Epithelial cell of esophagus (primary cell): Measurements from ENCODE around the gene ABO.
"Not testable (repeated sequence)": the region's sequence is repeated elsewhere in the genome, so short reads cannot be mapped to it uniquely, and the experiment has no call there.

ENCODE experiments used
- DNase-seq: peaks from one replicate; pipeline ENCODE4 v3.0.0; 2010; ENCODE audit warnings: low read depth
- H3K4me3 ChIP-seq: 2 replicates; pipeline ENCODE4 v1.5.1; 2011; ENCODE audit warnings: mild to moderate bottlenecking, low read length, control low read depth
- TF ChIP-seq, protein P1 (sequence below): IDR thresholded peaks from 2 replicates; pipeline ENCODE4 v1.5.1; 2011; ENCODE audit warnings: low read depth, mild to moderate bottlenecking, low read length, control low read depth, inconsistent platforms; ENCODE audit not compliant: insufficient read depth; ENCODE audit errors: missing control alignments

Gene ABO

DNA sequence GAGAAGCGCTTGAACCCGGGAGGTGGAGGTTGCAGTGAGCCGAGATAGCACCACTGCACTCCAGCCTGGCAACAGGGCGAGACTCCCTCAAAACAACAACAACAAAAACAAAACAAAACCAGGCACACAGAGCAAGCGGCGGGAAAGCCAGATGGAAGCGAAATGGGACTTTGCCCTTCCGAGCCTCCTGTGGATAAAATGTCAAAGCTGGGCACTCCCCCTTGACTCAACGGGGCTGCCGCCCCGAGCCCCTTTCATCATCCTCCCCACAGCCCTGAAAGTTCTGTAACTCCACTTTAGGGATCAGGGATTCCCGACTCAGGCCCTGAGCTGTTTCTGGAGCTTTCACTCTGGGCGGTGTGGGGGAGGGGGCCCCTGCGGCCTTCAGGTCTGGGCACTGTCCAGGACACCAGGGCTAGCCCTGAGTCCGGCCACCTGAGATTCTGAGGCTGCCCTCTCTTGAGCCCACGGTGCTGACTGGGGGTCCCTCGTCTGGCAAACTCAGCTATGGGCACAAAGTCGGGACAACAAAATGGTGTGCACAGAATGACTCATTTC lies 35.4 kb downstream of the ABO start:
- TF ChIP-seq, protein P1, sequence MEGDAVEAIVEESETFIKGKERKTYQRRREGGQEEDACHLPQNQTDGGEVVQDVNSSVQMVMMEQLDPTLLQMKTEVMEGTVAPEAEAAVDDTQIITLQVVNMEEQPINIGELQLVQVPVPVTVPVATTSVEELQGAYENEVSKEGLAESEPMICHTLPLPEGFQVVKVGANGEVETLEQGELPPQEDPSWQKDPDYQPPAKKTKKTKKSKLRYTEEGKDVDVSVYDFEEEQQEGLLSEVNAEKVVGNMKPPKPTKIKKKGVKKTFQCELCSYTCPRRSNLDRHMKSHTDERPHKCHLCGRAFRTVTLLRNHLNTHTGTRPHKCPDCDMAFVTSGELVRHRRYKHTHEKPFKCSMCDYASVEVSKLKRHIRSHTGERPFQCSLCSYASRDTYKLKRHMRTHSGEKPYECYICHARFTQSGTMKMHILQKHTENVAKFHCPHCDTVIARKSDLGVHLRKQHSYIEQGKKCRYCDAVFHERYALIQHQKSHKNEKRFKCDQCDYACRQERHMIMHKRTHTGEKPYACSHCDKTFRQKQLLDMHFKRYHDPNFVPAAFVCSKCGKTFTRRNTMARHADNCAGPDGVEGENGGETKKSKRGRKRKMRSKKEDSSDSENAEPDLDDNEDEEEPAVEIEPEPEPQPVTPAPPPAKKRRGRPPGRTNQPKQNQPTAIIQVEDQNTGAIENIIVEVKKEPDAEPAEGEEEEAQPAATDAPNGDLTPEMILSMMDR = no peak
- H3K4me3 ChIP-seq = no peak overlapping the region
- no peak for DNase-seq

DNA sequence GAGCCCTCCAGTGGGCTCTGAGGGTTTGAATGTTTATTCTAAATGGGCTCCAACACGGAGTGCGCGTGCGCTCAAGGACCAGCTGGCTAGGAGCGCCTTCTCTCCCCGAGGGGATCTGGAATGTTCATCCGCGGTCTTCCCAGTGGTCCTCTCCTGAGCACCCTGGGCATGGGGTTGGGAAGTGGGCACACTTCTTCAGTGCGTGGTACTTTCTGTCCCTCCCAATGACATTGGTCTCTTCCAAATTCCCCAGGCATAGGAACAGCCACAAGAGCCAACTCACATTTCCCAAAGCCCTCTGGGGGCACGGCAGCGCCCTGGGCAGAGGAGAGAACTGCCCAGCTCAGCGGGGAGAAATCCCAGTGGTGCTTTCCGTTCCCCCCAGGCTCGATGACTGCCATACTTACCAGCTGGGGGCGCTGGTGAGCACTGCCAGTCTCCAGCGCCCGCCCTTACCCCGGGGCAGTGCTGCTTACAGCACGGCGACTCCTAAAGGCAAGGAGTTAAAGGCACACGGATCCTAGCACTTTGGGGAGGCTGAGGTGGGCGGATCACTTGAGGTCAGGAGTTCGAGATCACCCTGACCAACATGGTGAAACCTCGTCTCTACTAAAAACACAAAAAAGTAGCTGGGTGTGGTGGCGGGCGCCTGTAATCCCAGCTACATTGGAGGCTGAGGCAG lies 36.0 kb downstream of the ABO start:
- TF ChIP-seq, protein P1 = peak; percentile 48
- H3K4me3 ChIP-seq = no peak overlapping the region
- peak; percentile 42 for DNase-seq

- no peak for DNase-seq
- no peak overlapping the region for H3K4me3 ChIP-seq
- TF ChIP-seq, protein P1 = no peak
These were observed 36.6 kb downstream of the ABO start for GRCh38 chr9:133238272-133238850.

- H3K4me3 ChIP-seq = no peak overlapping the region
- TF ChIP-seq, protein P1 = no peak
- DNase-seq = peak; percentile 22
These were observed 37.8 kb downstream of the ABO start for GRCh38 chr9:133237035-133237731.

- H3K4me3 ChIP-seq, DNase-seq: not testable (repeated sequence)
These were observed 38.5 kb downstream of the ABO start for GRCh38 chr9:133236291-133237034.

DNA sequence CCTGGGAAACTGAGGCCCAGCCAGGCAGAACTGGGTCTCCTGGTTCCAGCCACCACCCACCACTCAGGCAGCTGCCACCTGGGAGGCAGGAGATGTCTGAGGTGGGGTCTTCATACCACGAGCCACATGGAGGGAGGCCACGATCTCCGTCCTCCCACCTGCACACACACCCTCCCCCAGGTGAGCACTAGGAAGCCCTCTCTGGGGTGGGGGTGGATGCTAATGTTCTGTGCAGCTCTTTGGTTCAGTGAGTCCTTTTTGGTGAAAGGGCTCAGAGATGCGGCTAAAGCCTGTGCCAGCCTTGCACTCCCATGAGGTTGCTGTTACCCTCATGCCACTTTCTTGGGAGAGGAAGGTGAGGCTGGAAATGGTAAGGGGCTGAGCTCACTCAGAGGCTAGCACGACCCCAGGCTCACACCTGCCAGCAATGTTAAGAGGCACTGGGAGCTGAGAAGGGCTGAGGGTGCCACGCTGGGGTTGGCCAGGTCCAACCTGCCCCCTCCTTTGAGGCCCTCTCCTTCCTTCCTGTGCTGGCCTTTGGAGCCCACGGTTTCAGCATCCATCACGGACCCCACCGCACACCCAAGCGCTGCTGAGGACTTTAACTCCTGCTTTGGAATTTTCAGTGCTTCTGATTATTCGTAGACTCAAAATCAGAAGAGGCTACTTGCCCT lies 39.3 kb downstream of the ABO start:
- no peak for DNase-seq
- TF ChIP-seq, protein P1 = no peak
- no peak overlapping the region for H3K4me3 ChIP-seq
